AG09309 (cell line): Measurements from ENCODE around the gene FRAS1.

Experiments
- DNase-seq: peaks from one replicate; pipeline ENCODE4 v3.0.0-alpha.2; 2010; ENCODE audit warnings: low read depth
- H3K4me3 ChIP-seq: 2 replicates; pipeline ENCODE4 v1.5.1; 2011; ENCODE audit warnings: mild to moderate bottlenecking, low read depth, low read length, moderate library complexity; ENCODE audit not compliant: control insufficient read depth
- CTCF ChIP-seq: IDR thresholded peaks from 2 replicates; pipeline ENCODE4 v1.5.1; 2011; ENCODE audit warnings: mild to moderate bottlenecking, low read depth, low read length, inconsistent platforms; ENCODE audit not compliant: insufficient read depth, control insufficient read depth; ENCODE audit errors: missing control alignments

The FRAS1 gene

GRCh38 chr4:78038704-78039103, 18.4 kb upstream of the FRAS1 start:
- DNase-seq: no peak
- no peak for TF ChIP-seq CTCF
- no peak overlapping the region for H3K4me3 ChIP-seq

- DNase-seq: no peak
- TF ChIP-seq CTCF: no peak
- H3K4me3 ChIP-seq: no peak overlapping the region
Observed at GRCh38 chr4:78039678-78040077, 17.4 kb upstream of the FRAS1 start.

GRCh38 chr4:78040431-78040830, 16.7 kb upstream of the FRAS1 start:
- H3K4me3 ChIP-seq: no peak overlapping the region
- no peak for DNase-seq
- TF ChIP-seq CTCF: no peak

GRCh38 chr4:78047366-78047765, 9.8 kb upstream of the FRAS1 start:
- DNase-seq: no peak
- H3K4me3 ChIP-seq: no peak overlapping the region
- TF ChIP-seq CTCF: no peak

- H3K4me3 ChIP-seq: peak overlapping the region; percentile 62
- TF ChIP-seq CTCF: no peak
- DNase-seq: peak; percentile 23
Observed at GRCh38 chr4:78056265-78057129, 626 bp upstream of the FRAS1 start.

- no peak for DNase-seq
- no peak for TF ChIP-seq CTCF
- H3K4me3 ChIP-seq: peak overlapping the region; percentile 62
Observed at GRCh38 chr4:78057600-78058550, 752 bp downstream of the FRAS1 start.
